ENCODE results near the gene ESRRA. TPM values are rescaled to one million over a fixed set of nuclear protein-coding genes. Genes with fewer than 3 reads are reported as not detected.
A peak's percentile ranks its signal among the peaks of the same experiment; 100 is the strongest.

The ESRRA gene
- total RNA-seq, 1 experiment from 2014 or later: 53.4 TPM

DNA sequence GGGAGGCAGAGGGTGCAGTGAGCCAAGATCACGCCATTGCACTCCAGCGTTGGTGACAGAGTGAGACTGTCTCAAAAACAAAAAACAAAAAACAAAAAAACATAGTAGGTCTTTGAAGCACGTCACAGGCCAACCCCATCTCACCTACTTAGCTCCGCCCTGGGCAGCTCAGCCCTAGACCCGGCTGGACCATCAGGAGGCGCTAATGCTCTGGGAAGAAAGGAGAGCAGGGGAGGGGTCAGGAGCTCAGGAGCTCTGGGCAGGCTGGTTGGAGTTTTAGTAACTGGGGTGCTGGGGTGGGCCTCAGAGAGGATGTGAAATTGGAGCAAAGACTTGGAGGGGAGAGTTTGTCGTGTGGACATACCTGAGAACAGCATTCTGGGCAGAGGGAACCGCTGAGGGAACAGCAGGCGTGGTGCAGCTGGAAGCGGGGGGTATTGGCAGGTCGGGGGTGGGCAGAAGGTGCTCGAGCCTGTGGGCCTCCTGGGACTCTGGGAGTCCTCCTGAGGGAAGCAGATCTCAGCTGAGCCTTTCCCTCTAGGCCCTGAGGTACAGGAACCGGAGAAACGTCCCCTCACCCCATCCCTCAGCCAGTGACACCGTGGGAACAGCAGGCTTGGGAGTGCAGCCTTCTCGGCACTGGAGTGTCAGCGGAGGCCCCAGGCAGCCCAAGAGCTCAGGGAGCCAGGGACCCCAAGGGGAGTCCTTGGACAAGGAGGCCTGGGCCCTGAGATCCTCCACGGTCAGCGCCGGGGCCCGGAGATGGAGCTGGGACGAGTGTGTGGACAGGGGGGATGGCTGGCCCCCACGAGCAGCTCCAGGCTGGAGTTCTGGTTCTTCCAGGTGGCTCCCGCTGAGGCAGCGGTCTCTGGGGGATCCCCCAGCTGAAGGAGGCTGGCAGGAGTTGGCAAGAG, 51.4 kb downstream of the ESRRA start:
- Mint-ChIP-seq H3K4me1 (ENCODE audit: low read depth, unreplicated experiment) (peaks cover 35% of the 10 kb centered on the region), H3K4me3 (ENCODE audit: low read depth, unreplicated experiment) (peak overlapping the region; percentile 40), H3K27me3 (ENCODE audit: unreplicated experiment) (no peaks in the 10 kb centered on the region), H3K36me3 (ENCODE audit: insufficient read depth, unreplicated experiment) (peaks cover 40% of the 10 kb centered on the region), H3K27ac (ENCODE audit: unreplicated experiment) (peak overlapping the region; percentile 89), H3K9me3 (ENCODE audit: low read depth, unreplicated experiment) (no peaks in the 10 kb centered on the region)
- DNase-seq: peak; percentile 65
- intact Hi-C loops (cut with micrococcal nuclease; ENCODE audit: unreplicated experiment): loop anchor here (5.0 kb wide), 1 partner anchor 296 kb away; no protein-coding TSS in a partner anchor
- no TSS peak for BruUV-seq (replicated peaks)
- TF ChIP-seq CTCF (IDR thresholded peaks at IDR 0.05; ENCODE audit: unreplicated experiment): no peak
- CTCF ChIA-PET: interaction anchor here (0.5 to 2.9 kb wide), 9 partner anchors 12 to 294 kb away, joined by 3 to 16 read pairs (median 4); partner anchors contain the start of genes PRDX5 and TRMT112

GRCh38 chr11:64357446-64357845, 52.1 kb downstream of the ESRRA start:
- TF ChIP-seq CTCF (IDR thresholded peaks at IDR 0.05; ENCODE audit: unreplicated experiment): no peak
- H3K27me3 Mint-ChIP-seq (ENCODE audit: unreplicated experiment): no peaks in the 10 kb centered on the region
- CTCF ChIA-PET: interaction anchor here (0.5 to 2.9 kb wide), 10 partner anchors 8 to 294 kb away, joined by 3 to 16 read pairs (median 4); partner anchors contain the start of genes PRDX5 and TRMT112
- peak overlapping the region; percentile 80 for H3K4me3 Mint-ChIP-seq (ENCODE audit: low read depth, unreplicated experiment)
- no TSS peak for BruUV-seq (replicated peaks)
- DNase-seq: no peak
- intact Hi-C loops (cut with micrococcal nuclease; ENCODE audit: unreplicated experiment): loop anchor here (5.0 kb wide), 1 partner anchor 295 kb away; no protein-coding TSS in a partner anchor
- H3K4me1 Mint-ChIP-seq (ENCODE audit: low read depth, unreplicated experiment): peaks cover 35% of the 10 kb centered on the region
- no peaks in the 10 kb centered on the region for H3K9me3 Mint-ChIP-seq (ENCODE audit: low read depth, unreplicated experiment)
- peaks cover 42% of the 10 kb centered on the region for H3K36me3 Mint-ChIP-seq (ENCODE audit: insufficient read depth, unreplicated experiment)
- H3K27ac Mint-ChIP-seq (ENCODE audit: unreplicated experiment): peak overlapping the region; percentile 36

- CTCF ChIA-PET: interaction anchor here (0.5 to 2.9 kb wide), 9 partner anchors 9 to 91 kb away, joined by 3 to 16 read pairs (median 4); partner anchors contain the start of genes PRDX5 and TRMT112
- peak overlapping the region; percentile 80 for H3K4me3 Mint-ChIP-seq (ENCODE audit: low read depth, unreplicated experiment)
Measured at GRCh38 chr11:64357904-64358535, 52.7 kb downstream of the ESRRA start.

More at GRCh38 chr11:64357904-64358535, 52.7 kb downstream of the ESRRA start:
- peaks cover 42% of the 10 kb centered on the region for H3K36me3 Mint-ChIP-seq (ENCODE audit: insufficient read depth, unreplicated experiment)
- no peaks in the 10 kb centered on the region for H3K9me3 Mint-ChIP-seq (ENCODE audit: low read depth, unreplicated experiment)
- no TSS peak for BruUV-seq (replicated peaks)
- peaks cover 35% of the 10 kb centered on the region for H3K4me1 Mint-ChIP-seq (ENCODE audit: low read depth, unreplicated experiment)
- intact Hi-C loops (cut with micrococcal nuclease; ENCODE audit: unreplicated experiment): loop anchor here (5.0 kb wide), 1 partner anchor 294 kb away; no protein-coding TSS in a partner anchor
- no peak for TF ChIP-seq CTCF (IDR thresholded peaks at IDR 0.05; ENCODE audit: unreplicated experiment)
- no peaks in the 10 kb centered on the region for H3K27me3 Mint-ChIP-seq (ENCODE audit: unreplicated experiment)
- DNase-seq: peak; percentile 83
- peak overlapping the region; percentile 36 for H3K27ac Mint-ChIP-seq (ENCODE audit: unreplicated experiment)
